ENCODE measurements around the gene ENPP6. TPM values are rescaled to one million over a fixed set of nuclear protein-coding genes. Genes with fewer than 3 reads are reported as not detected.

The ENPP6 gene
- total RNA-seq, 1 donor: not detected

DNA sequence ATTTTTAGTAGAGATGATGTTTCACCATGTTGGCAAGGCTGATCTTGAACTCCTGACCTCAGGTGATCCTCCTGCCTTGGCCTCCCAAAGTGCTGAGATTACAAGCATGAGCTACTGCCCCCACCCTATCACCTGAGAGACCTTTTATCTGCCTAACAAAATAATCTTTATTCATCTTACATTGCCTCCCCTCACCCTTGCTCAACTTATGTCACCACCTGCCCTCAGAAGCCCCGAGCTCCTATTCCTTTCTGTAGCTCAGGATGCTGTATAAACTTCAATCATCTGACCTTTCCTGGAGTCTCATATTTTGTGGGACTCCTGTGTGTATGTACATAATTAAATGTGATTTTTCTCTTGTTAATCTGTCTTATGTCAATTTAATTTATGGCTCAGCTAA is 29.7 kb upstream of the ENPP6 start:
- H3K4me2 ChIP-seq (ENCODE audit: insufficient read depth, low read length): no peak overlapping the region
- no peak overlapping the region for H2AFZ ChIP-seq (ENCODE audit: low read length)
- no peaks in the 10 kb centered on the region for H3K27me3 ChIP-seq (ENCODE audit: insufficient read depth, low read length)
- H3K36me3 ChIP-seq (ENCODE audit: insufficient read depth, low read length): no peaks in the 10 kb centered on the region
- DNase-seq (ENCODE audit: insufficient read length, low spot score, missing footprints): no peak
- no peaks in the 10 kb centered on the region for H3K79me2 ChIP-seq (ENCODE audit: insufficient read depth, low read length)
- H3K27ac ChIP-seq (ENCODE audit: low read depth, low read length): no peak overlapping the region
- TF ChIP-seq, protein P1, sequence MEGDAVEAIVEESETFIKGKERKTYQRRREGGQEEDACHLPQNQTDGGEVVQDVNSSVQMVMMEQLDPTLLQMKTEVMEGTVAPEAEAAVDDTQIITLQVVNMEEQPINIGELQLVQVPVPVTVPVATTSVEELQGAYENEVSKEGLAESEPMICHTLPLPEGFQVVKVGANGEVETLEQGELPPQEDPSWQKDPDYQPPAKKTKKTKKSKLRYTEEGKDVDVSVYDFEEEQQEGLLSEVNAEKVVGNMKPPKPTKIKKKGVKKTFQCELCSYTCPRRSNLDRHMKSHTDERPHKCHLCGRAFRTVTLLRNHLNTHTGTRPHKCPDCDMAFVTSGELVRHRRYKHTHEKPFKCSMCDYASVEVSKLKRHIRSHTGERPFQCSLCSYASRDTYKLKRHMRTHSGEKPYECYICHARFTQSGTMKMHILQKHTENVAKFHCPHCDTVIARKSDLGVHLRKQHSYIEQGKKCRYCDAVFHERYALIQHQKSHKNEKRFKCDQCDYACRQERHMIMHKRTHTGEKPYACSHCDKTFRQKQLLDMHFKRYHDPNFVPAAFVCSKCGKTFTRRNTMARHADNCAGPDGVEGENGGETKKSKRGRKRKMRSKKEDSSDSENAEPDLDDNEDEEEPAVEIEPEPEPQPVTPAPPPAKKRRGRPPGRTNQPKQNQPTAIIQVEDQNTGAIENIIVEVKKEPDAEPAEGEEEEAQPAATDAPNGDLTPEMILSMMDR (IDR thresholded peaks at IDR 0.05; ENCODE audit: extremely low read depth, low read depth, low read length): no peak
- H4K20me1 ChIP-seq (ENCODE audit: insufficient read depth, low read length): no peaks in the 10 kb centered on the region
- H3K9me3 ChIP-seq (ENCODE audit: low read depth, low read length): no peaks in the 10 kb centered on the region
- no peaks in the 10 kb centered on the region for H3K4me1 ChIP-seq (ENCODE audit: insufficient read depth, low read length)
- no peak overlapping the region for H3K4me3 ChIP-seq (ENCODE audit: insufficient read depth, low read length)

DNA sequence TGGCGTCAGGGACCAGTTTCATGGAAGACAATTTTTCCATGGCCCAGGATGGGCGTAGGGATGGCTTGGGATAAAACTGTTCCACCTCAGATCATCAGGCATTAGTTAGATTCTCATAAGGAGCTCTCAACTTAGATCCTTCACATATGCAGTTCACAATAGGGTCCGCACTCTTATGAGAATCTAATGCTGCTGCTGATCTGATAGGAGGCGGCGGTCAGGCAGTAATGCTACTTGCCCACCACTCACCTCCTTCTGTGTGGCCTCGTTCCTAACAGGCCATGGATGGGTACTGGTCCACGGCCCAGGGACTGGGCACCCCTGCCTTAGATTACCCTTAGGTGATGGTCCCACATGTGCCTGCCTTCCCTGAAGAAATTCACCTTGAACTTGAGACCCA is 28.8 kb upstream of the ENPP6 start:
- H3K9me3 ChIP-seq (ENCODE audit: low read depth, low read length): no peaks in the 10 kb centered on the region
- no peaks in the 10 kb centered on the region for H3K4me1 ChIP-seq (ENCODE audit: insufficient read depth, low read length)
- no peak overlapping the region for H2AFZ ChIP-seq (ENCODE audit: low read length)
- TF ChIP-seq, protein P1 (IDR thresholded peaks at IDR 0.05; ENCODE audit: extremely low read depth, low read depth, low read length): no peak
- no peaks in the 10 kb centered on the region for H4K20me1 ChIP-seq (ENCODE audit: insufficient read depth, low read length)
- H3K4me3 ChIP-seq (ENCODE audit: insufficient read depth, low read length): no peak overlapping the region
- no peak overlapping the region for H3K27ac ChIP-seq (ENCODE audit: low read depth, low read length)
- no peak overlapping the region for H3K4me2 ChIP-seq (ENCODE audit: insufficient read depth, low read length)
- no peak for DNase-seq (ENCODE audit: insufficient read length, low spot score, missing footprints)
- H3K79me2 ChIP-seq (ENCODE audit: insufficient read depth, low read length): no peaks in the 10 kb centered on the region
- H3K36me3 ChIP-seq (ENCODE audit: insufficient read depth, low read length): no peaks in the 10 kb centered on the region
- H3K27me3 ChIP-seq (ENCODE audit: insufficient read depth, low read length): no peaks in the 10 kb centered on the region

DNA sequence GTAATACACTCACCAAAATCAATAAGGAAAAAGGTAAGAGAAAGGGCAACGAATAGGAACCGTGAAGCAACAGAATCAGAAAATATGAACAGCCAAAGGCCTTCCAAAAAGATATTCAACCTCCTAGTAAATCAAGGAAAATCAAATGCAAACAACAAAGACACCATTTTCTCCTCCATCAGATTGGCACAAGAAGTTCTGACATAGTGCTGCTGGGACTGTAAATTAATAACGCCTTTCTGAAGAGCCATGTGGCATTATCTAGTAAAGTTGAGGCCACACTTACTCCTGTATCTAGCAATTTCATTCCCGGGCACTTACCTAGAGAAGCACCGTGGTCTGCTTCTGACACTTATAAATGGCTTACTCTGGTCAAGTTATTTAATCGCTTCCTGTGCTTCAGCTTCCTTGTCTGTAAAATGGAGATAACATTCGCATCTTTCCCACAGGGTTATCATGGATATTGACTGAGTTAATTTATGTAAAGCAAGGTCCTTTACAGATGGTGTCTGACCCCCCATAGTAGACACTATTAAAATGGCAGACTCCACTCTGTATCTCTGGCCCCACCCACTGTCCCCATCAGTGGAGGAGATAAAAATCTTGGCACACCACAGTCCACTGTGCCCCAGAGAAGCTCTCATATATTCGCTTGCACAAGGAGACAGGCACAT is 20.5 kb upstream of the ENPP6 start:
- Histone ChIP-seq H3K4me1 (ENCODE audit: insufficient read depth, low read length) (no peaks in the 10 kb centered on the region), H3K4me2 (ENCODE audit: insufficient read depth, low read length) (no peak overlapping the region), H3K36me3 (ENCODE audit: insufficient read depth, low read length) (no peaks in the 10 kb centered on the region), H3K27me3 (ENCODE audit: insufficient read depth, low read length) (no peaks in the 10 kb centered on the region), H4K20me1 (ENCODE audit: insufficient read depth, low read length) (no peaks in the 10 kb centered on the region), H3K79me2 (ENCODE audit: insufficient read depth, low read length) (no peaks in the 10 kb centered on the region), H3K9me3 (ENCODE audit: low read depth, low read length) (no peaks in the 10 kb centered on the region), H2AFZ (ENCODE audit: low read length) (no peak overlapping the region), H3K4me3 (ENCODE audit: insufficient read depth, low read length) (no peak overlapping the region), H3K27ac (ENCODE audit: low read depth, low read length) (no peak overlapping the region)
- TF ChIP-seq, protein P1 (IDR thresholded peaks at IDR 0.05; ENCODE audit: extremely low read depth, low read depth, low read length): no peak
- DNase-seq (ENCODE audit: insufficient read length, low spot score, missing footprints): no peak

DNA sequence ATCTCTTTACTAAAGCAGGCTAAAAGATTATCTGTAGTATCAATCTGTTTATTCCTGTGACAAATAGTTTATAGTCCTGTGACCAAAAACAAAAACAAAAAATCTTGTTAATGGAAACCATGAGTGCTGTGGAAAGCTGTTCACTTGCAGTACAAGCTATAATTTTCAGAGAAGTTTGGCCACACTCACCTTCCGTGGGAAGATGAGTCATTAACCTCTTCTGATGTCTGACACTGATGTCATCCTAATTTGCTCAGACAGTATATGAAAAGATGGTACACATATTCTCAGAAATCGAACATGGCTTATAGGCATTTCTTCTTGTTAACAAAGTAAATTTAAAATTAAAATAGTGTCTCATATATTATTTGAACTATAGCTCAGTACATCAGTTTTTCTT is 19.9 kb upstream of the ENPP6 start:
- H3K27ac ChIP-seq (ENCODE audit: low read depth, low read length): no peak overlapping the region
- no peak for DNase-seq (ENCODE audit: insufficient read length, low spot score, missing footprints)
- H3K4me2 ChIP-seq (ENCODE audit: insufficient read depth, low read length): no peak overlapping the region
- no peaks in the 10 kb centered on the region for H3K27me3 ChIP-seq (ENCODE audit: insufficient read depth, low read length)
- TF ChIP-seq, protein P1 (IDR thresholded peaks at IDR 0.05; ENCODE audit: extremely low read depth, low read depth, low read length): no peak
- no peak overlapping the region for H3K4me3 ChIP-seq (ENCODE audit: insufficient read depth, low read length)
- H3K36me3 ChIP-seq (ENCODE audit: insufficient read depth, low read length): no peaks in the 10 kb centered on the region
- no peaks in the 10 kb centered on the region for H3K4me1 ChIP-seq (ENCODE audit: insufficient read depth, low read length)
- no peak overlapping the region for H2AFZ ChIP-seq (ENCODE audit: low read length)
- no peaks in the 10 kb centered on the region for H3K9me3 ChIP-seq (ENCODE audit: low read depth, low read length)
- H4K20me1 ChIP-seq (ENCODE audit: insufficient read depth, low read length): no peaks in the 10 kb centered on the region
- H3K79me2 ChIP-seq (ENCODE audit: insufficient read depth, low read length): no peaks in the 10 kb centered on the region

Data from osteoblast (primary cell).